Measurements from ENCODE around the gene ACACB.

The ACACB gene

DNA sequence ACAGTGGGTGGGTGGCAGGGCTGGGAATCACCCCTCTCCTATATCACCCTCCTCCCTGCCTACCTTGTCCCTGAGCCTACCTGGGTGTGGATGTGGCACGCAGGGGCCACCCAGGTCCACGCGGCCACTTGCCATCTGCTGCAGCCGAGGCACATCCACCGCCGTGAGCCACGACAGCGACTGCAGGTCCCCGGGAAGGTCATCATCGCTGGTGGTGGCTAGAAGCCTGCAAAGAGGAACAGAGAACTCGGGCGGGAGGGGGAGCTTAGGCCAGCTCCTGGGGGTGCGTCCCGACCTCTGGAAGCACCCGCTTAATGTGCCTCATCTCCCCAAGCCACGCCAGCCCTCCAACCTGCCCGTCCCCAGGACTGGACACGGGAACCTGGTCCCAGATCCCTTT lies 173.7 kb downstream of the ACACB start:
- TF ChIP-seq, protein P1, sequence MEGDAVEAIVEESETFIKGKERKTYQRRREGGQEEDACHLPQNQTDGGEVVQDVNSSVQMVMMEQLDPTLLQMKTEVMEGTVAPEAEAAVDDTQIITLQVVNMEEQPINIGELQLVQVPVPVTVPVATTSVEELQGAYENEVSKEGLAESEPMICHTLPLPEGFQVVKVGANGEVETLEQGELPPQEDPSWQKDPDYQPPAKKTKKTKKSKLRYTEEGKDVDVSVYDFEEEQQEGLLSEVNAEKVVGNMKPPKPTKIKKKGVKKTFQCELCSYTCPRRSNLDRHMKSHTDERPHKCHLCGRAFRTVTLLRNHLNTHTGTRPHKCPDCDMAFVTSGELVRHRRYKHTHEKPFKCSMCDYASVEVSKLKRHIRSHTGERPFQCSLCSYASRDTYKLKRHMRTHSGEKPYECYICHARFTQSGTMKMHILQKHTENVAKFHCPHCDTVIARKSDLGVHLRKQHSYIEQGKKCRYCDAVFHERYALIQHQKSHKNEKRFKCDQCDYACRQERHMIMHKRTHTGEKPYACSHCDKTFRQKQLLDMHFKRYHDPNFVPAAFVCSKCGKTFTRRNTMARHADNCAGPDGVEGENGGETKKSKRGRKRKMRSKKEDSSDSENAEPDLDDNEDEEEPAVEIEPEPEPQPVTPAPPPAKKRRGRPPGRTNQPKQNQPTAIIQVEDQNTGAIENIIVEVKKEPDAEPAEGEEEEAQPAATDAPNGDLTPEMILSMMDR (IDR thresholded peaks at IDR 0.05; ENCODE audit: insufficient read depth, low read length, poor library complexity, severe bottlenecking): no peak
- H3K27me3 ChIP-seq (replicated peaks; ENCODE audit: control insufficient read depth, insufficient read depth, low read length): peaks cover 2% of the 10 kb centered on the region; the same call in 1 of the 2 replicates
- H3K36me3 ChIP-seq (ENCODE audit: control insufficient read depth, insufficient read depth, low read length): no peaks in the 10 kb centered on the region
- DNase-seq (ENCODE audit: extremely low read depth, insufficient read length): no peak
- no peak overlapping the region for H3K4me3 ChIP-seq (replicated peaks; ENCODE audit: low read depth, low read length)

GRCh38 chr12:109291117-109291516 lies 174.7 kb downstream of the ACACB start:
- Histone ChIP-seq H3K4me3 (replicated peaks; ENCODE audit: low read depth, low read length) (no peak overlapping the region), H3K27me3 (replicated peaks; ENCODE audit: control insufficient read depth, insufficient read depth, low read length) (peaks cover 3% of the 10 kb centered on the region; the same call in 1 of the 2 replicates), H3K36me3 (ENCODE audit: control insufficient read depth, insufficient read depth, low read length) (no peaks in the 10 kb centered on the region)
- TF ChIP-seq, protein P1 (IDR thresholded peaks at IDR 0.05; ENCODE audit: insufficient read depth, low read length, poor library complexity, severe bottlenecking): no peak
- no peak for DNase-seq (ENCODE audit: extremely low read depth, insufficient read length)

GRCh38 chr12:109291521-109292341 lies 175.3 kb downstream of the ACACB start:
- Histone ChIP-seq H3K4me3 (replicated peaks; ENCODE audit: low read depth, low read length) (no peak overlapping the region), H3K27me3 (replicated peaks; ENCODE audit: control insufficient read depth, insufficient read depth, low read length) (peaks cover 4% of the 10 kb centered on the region; the same call in 1 of the 2 replicates), H3K36me3 (ENCODE audit: control insufficient read depth, insufficient read depth, low read length) (no peaks in the 10 kb centered on the region)
- DNase-seq (ENCODE audit: extremely low read depth, insufficient read length): no peak
- TF ChIP-seq, protein P1 (IDR thresholded peaks at IDR 0.05; ENCODE audit: insufficient read depth, low read length, poor library complexity, severe bottlenecking): no peak

GRCh38 chr12:109292342-109292711 lies 175.9 kb downstream of the ACACB start:
- H3K36me3 ChIP-seq (ENCODE audit: control insufficient read depth, insufficient read depth, low read length): no peaks in the 10 kb centered on the region
- TF ChIP-seq, protein P1 (IDR thresholded peaks at IDR 0.05; ENCODE audit: insufficient read depth, low read length, poor library complexity, severe bottlenecking): no peak
- no peak for DNase-seq (ENCODE audit: extremely low read depth, insufficient read length)

GRCh38 chr12:109293106-109293505 lies 176.7 kb downstream of the ACACB start:
- Histone ChIP-seq H3K27me3 (replicated peaks; ENCODE audit: control insufficient read depth, insufficient read depth, low read length) (peaks cover 4% of the 10 kb centered on the region; the same call in 1 of the 2 replicates), H3K36me3 (ENCODE audit: control insufficient read depth, insufficient read depth, low read length) (no peaks in the 10 kb centered on the region), H3K4me3 (replicated peaks; ENCODE audit: low read depth, low read length) (no peak overlapping the region)
- DNase-seq (ENCODE audit: extremely low read depth, insufficient read length): no peak
- TF ChIP-seq, protein P1 (IDR thresholded peaks at IDR 0.05; ENCODE audit: insufficient read depth, low read length, poor library complexity, severe bottlenecking): no peak

More at GRCh38 chr12:109292342-109292711, 175.9 kb downstream of the ACACB start:
- Histone ChIP-seq H3K4me3 (replicated peaks; ENCODE audit: low read depth, low read length) (no peak overlapping the region), H3K27me3 (replicated peaks; ENCODE audit: control insufficient read depth, insufficient read depth, low read length) (peaks cover 4% of the 10 kb centered on the region; the same call in 1 of the 2 replicates)

Measured in GM06990 (cell line).